MM.1S (cell line): ENCODE results near the gene MAP3K20.

Experiments used
- EZH2 ChIP-seq: fragments of 300-600 bp; sonication (generic); optimal IDR thresholded peaks from 2 replicates; pipeline ENCODE3; 2017; ENCODE audit warnings: low read depth, mild to moderate bottlenecking, antibody characterized with exemption, low read length, mixed read lengths
- TF ChIP-seq, protein P1 (sequence below): fragments of 300-600 bp; sonication (generic); IDR thresholded peaks from 2 replicates; pipeline ENCODE4 v1.5.1; 2016; ENCODE audit warnings: antibody characterized with exemption, low read length, mixed read lengths

- TF ChIP-seq, protein P1, sequence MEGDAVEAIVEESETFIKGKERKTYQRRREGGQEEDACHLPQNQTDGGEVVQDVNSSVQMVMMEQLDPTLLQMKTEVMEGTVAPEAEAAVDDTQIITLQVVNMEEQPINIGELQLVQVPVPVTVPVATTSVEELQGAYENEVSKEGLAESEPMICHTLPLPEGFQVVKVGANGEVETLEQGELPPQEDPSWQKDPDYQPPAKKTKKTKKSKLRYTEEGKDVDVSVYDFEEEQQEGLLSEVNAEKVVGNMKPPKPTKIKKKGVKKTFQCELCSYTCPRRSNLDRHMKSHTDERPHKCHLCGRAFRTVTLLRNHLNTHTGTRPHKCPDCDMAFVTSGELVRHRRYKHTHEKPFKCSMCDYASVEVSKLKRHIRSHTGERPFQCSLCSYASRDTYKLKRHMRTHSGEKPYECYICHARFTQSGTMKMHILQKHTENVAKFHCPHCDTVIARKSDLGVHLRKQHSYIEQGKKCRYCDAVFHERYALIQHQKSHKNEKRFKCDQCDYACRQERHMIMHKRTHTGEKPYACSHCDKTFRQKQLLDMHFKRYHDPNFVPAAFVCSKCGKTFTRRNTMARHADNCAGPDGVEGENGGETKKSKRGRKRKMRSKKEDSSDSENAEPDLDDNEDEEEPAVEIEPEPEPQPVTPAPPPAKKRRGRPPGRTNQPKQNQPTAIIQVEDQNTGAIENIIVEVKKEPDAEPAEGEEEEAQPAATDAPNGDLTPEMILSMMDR, result no peak
- TF ChIP-seq EZH2, result no peak
Observed at GRCh38 chr2:173272849-173273248, 197.2 kb downstream of the MAP3K20 start.
